Myocyte (in vitro differentiated cells): ENCODE data around the gene ASPDH. TPM values are rescaled to one million over a fixed set of nuclear protein-coding genes. Genes with fewer than 3 reads are reported as not detected.

Experiments used
- DNase-seq: peaks from one replicate; pipeline ENCODE4 v3.0.0-alpha.2; 2012; ENCODE audit warnings: low read depth
- total RNA-seq: library from RNA; depleted of rRNA; stranded (reverse); fragments of >200 nt; gene quantifications from 2 replicates; pipeline ENCODE4 v1.2.3, GENCODE V29; 2014

Gene ASPDH
- total RNA-seq, 1 donor from 2014 or later: not detected

- no peak for DNase-seq
These were observed 2.7 kb upstream of the ASPDH start for GRCh38 chr19:50516456-50516855.

DNA sequence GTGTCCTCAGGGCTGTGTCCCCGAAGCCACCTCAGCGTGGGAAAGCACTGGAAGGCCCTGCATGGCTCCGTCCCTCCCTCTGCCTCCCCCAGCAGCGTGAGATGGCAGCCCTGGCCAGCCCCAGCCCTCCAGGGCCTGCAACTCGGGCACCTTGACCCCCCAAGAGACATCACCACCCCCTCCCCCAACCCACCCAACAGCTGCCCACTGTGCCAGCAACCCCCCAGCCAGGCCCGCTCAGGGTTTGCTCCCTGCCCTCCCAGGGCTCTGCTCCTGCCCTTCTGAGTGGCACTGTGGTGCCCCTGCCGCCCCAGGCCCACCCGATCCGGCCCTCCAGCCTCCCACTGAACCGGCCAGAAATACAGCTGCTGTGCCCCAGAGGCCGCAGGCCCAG is 1.5 kb upstream of the ASPDH start:
- DNase-seq: no peak

- no peak for DNase-seq
These were observed 844 bp upstream of the ASPDH start for GRCh38 chr19:50514346-50515167.

DNA sequence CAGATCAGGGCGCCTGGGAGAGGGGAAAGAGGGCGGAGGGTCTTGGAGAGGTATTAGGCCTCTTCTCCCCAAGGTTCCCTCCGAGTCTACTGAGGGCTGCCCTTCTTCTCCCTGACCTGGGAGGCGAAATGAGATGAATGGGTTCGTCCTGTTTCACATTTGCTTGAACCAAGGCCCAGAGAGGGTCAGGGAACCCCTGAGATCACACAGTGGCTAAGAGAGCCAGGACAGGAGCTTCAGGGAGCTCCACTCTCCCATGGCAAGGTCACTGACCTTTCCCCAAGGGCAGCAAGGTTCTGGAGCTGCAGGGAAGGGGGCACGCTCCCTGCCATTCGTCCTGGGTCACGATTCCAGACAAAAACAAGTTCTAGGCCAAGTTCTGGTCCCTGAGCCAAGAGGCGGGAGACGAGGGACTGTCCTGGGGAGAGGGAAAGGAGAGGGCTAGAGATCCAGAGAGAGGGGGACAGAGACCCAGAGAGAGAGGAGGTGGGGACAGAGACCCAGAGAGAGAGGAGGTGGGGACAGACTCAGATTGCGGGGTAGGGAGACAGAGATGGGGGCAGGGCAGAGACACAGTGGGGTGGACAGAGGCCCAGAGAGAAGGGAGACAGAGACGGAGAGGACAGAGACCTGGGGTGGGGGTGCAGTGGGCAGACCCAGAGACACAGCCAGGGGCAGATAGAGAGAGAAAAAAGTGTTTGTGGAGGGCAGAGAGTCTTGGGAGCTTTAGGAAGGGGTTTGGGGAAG is 541 bp downstream of the ASPDH start:
- DNase-seq: no peak

DNA sequence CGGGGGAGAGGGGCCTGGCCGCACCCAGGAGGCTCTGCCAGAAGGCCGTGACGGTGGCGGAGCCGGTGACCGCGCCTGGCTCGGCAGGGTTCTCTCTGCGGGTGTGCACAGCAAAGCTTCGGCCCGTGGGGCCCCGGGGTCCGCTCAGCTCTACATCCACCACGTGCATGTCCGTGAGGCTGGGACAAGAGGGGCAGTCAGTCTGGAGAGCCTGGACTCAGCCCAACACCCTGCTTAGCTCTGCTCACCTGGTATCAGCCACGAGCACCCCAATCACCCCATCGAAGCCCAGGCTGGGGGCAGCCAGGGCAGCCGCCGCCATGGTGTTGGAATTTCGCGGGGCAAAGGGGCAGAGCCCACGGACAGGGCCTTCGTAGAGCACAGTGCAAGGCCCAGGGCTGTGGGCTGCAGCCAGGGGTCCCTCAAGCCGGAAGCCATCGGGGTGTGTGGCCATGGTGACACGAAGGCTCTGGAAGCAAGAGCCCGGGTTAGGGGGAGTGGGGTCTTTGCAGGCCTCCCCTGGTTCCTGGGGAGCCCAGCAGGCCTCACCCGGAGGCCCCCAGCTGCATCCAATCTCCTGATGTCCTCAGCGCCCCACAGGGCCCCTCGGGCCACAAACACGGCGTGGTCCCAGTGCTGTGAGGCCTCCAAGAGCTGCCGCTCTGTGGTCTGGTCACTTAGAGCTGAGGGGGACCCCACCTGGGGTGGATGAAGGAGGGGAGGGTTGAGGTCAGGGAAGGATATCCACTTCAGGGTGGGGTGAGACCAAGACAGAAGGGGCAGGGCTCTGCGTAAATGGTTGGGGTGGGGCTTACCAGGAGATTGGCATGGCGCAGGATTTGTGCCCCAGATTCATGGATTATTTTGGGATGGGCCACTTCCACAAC is 1.4 kb downstream of the ASPDH start:
- no peak for DNase-seq

DNA sequence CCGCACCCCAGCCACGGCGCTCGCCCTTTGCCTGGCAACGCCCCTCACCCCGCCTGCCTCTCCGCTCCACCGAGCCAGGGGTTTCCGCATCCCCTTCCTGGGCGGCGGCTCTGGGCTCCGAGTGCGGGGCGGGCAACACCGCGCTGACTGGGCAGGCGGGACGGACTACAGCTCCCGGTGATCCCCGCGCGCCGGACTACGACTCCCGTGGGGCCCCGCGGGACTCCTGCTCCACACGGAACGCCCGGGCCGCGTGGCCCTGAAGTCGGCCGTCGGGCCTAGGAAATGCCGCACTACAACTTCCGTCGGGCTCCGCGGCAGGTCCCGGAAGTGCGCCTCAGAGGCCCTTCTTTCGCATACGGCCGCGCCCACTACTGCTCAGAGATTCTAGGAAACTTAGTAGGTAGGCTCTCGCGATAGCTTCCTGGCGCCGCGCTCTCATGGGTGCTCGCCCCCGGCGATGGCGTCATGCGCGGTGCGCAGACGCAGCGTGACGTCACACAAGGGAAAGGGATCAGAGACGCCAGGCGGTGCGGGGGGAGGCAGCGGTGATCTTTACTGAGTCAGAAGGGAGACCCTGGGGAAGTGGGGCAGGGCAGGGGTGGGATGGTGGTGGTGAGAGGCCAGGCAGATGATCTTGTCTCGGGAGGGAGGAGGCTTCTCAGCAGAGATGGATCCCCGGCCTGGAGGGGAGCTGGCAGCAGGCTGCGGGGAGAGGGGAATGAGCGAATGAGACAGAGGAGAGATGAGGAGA is 2.5 kb downstream of the ASPDH start, which contains the start of gene JOSD2:
Gene JOSD2, minus strand, starts transcription at position 123 of the 754 bp plus-strand sequence. CDS start 760 bp downstream, outside the sequence.
- peak; percentile 99 for DNase-seq

DNA sequence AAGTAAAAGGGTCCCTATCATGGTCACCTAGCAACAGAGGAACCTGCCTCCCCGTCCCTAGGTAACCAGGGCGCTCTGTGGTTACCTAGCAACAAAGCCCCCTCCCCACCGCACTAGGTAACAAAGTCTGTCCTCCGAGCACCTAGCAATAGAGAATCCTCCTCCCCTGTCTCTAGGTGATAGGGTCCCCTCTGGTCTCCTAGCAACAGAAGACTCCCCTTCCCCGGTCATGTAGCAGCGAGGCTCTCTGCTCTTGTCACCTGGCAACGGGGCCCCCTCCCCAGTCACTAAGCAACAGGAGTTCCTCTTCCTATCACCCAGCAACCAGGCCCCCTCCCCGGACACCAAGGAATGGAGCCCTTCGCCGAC is 3.0 kb downstream of the ASPDH start:
- DNase-seq: no peak

DNA sequence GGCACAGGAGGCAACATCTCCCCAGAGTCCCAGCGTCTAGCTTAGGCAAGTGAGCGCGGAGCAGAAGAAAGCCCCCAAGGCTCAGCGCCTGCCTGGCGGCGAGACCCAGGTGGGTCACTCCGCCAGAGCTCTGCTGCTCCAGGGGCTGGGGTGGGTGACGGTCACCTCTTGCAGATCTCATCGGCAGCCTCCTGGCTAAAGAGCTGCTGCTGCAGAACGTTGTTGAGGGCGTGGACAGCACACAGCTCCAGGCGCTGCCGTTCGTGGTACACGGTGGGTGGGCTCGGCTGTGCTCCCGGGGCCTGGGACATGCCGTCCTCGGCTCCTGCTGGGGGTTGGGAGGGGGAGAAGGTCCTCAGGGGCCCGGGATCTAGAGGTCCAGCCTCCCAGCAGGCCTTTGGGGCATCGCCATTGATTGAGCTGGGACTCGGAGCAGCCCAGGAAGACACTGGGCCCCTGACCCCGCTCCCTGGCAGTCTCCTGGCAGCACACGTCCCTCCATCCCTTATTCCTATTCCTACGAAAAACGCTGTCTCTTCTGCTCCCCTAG is 3.5 kb downstream of the ASPDH start:
- DNase-seq: peak; percentile 10

GRCh38 chr19:50509366-50509765 is 4.3 kb downstream of the ASPDH start:
- no peak for DNase-seq

DNA sequence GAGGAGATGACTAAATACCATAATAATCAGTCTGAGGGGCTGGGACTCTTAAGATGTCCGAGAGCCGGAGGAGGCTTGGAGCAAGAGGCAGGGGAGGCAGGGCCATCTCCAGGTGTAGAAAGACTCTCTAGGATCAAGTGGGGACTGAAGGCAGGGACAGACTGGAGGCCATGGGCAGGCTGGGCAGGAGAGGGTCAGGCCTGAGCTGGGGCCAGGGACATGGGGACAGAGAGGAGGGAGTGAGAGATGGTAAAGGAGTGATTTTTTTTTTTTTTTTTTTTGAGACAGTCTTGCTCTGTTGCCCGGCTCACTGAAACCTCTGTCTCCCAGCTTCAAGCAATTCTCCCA is 4.9 kb downstream of the ASPDH start:
- DNase-seq: no peak

- no peak for DNase-seq
These were observed 6.3 kb downstream of the ASPDH start for GRCh38 chr19:50507376-50507775.

- no peak for DNase-seq
These were observed 7.0 kb downstream of the ASPDH start for GRCh38 chr19:50506700-50507099.

GRCh38 chr19:50505856-50506611 is 7.7 kb downstream of the ASPDH start:
- no peak for DNase-seq

GRCh38 chr19:50501568-50502475 is 11.9 kb downstream of the ASPDH start:
- peak; percentile 71 for DNase-seq

DNA sequence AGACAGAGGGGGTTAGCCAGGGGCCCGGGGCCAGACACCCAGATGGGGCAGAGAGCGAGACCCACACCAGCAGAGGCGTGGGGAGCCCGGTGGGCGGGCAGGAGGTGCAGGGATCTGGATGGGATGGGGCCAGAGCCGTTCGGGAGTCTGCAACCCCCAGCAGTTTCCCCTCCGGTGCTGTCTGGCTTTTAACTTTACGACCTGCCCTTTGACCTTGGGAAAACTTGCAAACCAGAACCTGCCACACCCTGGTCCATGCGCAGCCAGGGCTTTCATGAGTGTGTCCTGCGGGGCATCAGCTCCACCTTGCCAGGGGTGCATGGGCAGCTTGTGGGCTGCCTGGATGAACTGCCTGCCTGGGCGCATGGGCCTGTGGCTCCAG is 12.5 kb downstream of the ASPDH start:
- DNase-seq: peak; percentile 27

DNA sequence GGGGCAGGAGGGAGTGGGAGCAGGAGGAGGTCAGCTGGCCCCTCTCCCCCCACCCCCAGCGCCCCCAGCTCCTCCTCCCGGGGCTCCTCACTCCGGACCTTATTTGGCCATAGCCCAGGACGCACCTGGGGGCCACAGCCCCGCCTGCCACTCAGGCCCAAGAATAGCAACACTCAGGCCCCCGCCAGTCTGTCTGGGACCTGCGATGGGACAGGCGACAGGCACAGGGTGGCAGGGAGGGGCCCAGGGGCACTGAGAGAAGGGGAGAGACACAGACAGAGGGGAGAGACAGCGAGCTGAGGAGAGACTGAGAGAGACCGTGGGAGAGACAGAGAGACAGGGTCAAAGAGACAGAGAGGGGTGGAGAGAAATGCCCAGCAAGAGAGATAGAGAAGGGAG is 13.0 kb downstream of the ASPDH start:
- no peak for DNase-seq

DNA sequence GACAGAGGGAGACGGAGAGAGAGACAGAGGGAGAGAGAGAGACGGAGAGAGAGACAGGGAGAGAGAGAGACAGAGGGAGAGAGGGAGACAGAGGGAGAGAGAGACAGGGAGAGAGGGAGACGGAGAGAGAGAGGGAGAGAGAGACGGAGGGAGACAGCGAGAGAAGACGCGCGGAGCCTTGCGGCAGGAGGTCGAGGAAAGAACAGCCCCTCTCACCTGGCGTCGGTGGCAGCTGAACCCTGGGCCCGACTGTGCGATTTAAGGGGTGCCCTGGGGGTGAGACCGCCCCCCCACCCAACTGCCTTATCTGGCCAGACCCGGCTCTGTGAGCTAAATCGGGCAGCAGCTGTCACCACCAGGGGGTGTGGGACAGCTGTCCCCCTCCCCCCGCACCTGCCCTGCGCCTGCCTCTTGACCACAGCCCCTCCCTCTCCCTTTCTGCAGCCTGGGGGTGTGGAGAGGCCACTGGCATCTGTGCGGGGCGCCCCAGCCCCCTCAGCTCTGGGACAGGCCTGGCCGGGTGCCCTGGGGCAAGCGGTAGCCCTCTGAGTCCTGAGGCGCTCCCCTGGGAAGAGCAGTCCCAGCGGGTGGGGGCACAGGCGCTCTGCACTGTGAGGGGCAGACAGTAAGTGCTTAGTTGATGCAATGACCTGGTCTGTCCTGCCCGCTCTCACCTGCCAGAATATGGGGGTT is 13.5 kb downstream of the ASPDH start:
- peak; percentile 97 for DNase-seq
